HG03139 (cell line): ENCODE measurements around the gene MACROD1.

Experiments
- ATAC-seq: cut with Tn5 transposase; IDR thresholded peaks from one replicate; pipeline ENCODE4 v1.9.1; 2021; ENCODE audit not compliant: unreplicated experiment

Gene MACROD1

GRCh38 chr11:64018310-64018709 lies 147.6 kb downstream of the MACROD1 start:
- no peak for ATAC-seq

DNA sequence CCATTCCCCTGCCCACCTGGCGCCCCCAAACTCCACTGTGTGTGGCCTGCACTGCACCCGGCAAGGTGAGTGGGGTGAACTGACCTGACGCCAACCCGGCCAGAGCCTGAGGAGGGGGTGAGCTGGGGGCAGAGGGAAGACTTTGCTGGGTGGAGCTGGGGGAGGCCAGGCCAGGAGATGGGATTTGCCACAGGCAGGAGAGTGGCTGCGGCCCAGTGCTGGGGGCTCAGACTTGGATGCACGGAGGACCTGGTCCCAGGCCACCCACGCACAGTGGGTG lies 148.0 kb downstream of the MACROD1 start:
- ATAC-seq, result no peak

- no peak for ATAC-seq
Measured at GRCh38 chr11:64015935-64016845, 149.7 kb downstream of the MACROD1 start.

DNA sequence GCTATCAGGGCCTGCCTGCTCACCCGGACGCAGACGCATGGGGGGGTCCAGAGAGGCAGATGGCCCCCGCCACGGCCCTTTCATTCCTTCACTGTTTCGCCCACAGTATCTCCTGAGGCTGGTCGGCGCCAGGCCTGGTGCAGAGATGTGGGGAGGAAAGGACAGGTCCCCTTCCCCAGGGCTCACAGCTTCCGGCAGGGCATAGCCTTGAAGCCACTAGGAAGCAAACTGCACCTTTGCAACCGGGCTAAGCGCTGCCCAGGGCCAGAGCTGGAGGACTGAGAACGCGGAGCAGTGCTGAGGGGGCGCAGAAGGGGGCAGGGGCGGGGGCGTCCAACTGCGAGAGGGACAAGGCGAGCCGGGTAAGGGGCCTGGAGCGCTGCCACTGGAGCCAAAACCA lies 150.4 kb downstream of the MACROD1 start:
- ATAC-seq, result no peak

GRCh38 chr11:64014356-64014755 lies 151.6 kb downstream of the MACROD1 start:
- no peak for ATAC-seq

DNA sequence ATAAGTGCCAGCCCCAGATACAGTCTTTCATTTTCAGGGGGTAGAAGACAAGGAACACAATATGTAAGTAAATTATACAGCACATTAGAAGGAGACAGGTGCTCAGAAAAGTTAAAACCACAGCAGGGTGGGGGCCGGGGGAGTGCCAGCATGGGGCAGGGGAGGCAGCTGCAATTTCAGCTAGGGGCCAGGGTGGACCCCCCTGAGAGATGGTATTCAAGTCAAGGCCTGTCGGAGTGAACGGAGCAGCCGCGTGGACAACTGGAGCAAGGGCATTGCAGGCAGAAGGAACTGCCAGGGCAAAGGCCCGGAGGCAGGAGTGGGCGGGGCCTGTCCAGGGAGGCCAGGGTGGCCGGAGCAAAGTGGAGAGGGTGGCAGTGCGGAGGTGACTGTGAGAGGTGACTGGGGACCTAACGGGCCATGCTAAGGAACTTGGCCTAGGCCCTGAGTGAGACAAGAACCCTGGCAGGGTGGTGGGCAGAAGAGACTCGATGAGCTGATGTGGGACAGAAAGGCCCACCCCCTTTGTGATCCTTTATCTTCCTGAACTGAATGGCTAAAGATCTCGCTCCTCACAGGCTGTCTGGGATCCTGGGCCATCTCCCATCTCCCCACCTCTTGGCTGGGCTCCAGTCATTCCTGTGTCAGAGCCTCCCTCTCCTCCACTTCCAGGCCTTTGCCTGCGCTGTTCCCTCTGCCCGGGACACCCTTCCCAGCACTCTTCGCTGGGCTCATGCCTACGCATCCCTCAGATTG lies 152.6 kb downstream of the MACROD1 start:
- ATAC-seq, result no peak

DNA sequence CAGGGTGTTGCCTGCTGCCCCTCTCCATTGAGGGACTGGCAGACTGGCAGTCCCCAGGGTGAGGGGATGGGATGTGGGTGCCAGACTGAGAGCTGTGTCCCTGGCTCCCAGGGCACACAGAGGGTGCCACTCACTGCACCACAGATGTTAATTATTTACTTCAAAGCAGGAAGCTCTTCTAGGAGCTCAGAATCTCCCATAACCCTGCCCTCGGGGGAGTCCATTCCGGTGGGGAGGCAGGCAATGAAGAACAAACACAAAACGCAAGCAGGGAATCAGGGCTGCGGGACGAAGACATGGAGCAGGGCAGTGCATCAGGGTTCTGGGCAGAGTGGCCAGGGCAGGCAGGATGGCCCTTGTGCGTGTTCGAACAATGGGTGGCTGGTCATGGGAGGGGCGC lies 154.5 kb downstream of the MACROD1 start:
- no peak for ATAC-seq

DNA sequence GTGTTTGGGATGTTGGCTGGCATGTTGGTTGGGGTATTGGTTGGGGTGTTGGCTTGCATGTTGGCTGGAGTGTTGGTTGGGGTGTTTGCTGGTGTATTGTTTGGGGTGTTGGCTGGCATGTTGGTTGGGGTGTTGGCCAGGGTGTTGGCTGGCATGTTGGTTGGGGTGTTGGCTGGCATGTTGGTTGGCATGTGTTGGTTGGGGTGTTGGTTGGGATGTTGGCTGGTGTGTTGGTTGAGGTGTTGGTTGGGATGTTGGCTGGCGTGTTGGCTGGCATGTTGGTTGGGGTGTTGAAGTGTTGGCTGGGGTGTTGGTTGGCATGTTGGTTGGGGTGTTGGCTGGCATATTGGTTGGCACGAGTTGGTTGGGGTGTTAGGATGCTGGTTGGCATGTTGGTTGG lies 155.1 kb downstream of the MACROD1 start:
- no peak for ATAC-seq

- ATAC-seq, result no peak
Measured at GRCh38 chr11:64009710-64010109, 156.2 kb downstream of the MACROD1 start.

DNA sequence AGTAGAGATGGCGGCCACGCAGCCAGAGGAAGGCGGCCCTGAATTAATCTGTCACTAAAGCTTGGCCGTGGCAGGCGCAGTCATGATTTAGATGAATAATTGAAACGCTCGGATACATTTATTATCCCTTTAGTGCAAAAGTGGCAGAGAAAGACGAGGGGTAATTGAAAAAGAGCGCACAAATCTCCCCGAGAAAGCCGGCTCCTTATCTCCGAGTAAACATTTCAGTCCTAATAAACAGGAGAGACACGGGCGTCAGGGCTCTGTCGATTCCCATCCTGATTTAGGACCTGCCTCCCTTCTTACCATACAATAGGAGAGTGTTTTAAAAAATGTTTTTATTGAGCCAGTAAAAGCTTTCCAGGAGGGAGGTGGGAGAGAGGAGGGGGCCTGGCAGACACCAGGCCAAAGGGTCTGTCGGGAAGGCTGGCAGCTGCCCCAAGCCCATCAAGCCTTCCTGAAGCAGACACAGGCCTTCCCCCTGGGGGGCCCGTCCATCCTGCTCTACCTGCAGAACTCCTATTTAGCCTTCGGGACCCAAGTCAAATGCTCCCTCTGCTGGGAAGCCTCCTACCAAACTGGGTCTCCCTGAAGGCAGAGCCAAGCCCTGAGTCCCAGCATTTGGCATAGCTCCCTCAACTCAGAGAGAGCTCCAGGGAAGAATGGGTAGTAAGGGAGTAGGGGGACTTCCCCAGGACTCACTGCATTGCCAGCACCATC lies 156.8 kb downstream of the MACROD1 start:
- no peak for ATAC-seq

- ATAC-seq, result no peak
Measured at GRCh38 chr11:64008283-64008913, 157.5 kb downstream of the MACROD1 start.

DNA sequence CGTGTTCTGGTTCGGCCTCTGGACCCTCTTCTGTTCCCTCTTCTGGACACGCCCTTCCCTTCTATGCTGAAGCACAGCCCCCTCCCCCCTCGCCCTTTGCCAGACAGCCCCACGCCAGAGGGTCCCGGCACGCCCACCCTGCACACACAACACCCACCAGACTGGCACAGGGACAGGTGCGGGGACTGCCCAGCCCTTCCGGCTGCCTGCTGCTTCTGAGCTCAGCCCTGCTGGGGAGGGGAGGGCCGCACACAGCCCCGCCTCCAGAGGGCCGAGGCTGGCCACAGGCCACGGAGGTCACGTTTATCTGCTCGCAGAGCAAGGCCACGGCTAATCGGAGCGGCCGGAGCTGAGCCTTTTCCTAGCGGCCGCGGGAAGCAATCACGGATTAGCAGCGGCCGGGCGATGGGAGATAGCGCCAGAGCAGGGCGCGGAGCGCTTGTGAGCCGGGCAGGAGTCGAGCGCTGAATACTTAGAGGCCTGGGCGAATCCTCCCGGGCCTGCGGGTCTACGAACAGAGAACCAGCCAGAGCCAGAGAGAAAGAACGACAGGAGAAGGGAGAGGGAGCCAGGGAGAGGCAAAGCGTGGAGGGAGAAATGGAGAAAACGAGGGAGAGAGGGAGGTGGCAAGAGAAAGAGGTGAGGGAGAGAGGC lies 158.2 kb downstream of the MACROD1 start:
- ATAC-seq, result no peak

DNA sequence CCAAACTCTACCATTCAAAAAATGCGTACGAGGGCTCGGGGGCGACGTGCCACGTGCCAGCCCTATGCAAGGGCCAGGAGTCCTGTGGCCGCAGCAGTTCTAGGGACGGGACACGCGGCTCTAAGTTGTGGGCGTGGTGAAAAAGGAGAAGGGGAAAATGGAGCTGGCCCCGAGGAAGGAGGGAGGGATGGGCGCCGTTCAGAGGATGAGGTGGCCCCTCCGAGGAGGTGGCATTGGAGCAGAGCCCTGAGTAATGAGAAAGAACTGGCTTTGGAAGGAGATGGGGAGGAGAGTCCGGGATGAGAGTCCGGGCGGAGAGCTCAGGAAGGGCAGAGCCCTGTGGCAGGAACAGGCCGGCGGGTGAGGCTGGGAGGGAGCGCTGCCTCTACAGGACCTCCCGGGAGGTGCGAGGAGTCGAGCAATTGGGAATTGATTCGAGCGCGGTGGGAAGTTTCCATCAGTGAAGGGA lies 158.7 kb downstream of the MACROD1 start:
- no peak for ATAC-seq

DNA sequence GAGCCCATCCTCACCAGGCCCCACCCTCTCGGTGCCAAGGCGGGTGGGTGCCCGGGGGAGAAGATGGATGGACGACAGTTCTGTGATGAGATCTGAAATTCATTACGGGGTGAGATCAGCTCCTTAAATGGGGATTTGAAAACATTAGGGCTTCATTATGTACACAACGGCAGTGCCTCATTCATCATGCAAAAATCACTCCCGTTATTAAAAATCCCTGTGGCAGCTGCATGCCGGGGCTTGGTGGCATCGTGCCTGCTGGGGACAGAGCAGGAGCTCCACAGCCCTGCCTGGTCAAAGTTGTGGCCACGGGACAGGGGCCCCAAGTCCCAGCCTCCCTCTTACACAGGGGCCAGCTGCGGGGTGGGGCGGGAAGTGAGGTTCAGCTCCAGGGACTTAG lies 159.5 kb downstream of the MACROD1 start:
- no peak for ATAC-seq

- no peak for ATAC-seq
Measured at GRCh38 chr11:64005691-64006090, 160.2 kb downstream of the MACROD1 start.

DNA sequence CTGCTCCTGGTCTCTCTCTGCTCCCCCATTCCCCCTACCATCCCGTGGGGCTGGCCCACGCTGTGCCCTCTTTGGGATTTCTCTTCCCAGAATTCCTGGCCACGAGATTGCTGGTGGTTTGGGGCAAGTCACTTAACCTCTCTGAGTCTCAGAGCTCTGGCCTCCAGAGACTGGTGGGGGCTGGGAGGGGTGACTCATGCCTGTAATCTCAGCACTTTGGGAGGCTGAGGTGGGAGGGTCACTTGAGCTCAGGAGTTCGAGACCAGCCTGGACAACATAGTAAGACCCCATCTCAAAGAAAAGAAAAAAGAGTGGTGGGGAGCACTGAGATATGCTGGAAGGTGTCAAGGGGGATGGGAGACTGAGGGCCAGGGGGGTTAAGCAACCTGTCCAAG lies 161.3 kb downstream of the MACROD1 start:
- no peak for ATAC-seq

GRCh38 chr11:64003807-64004589 lies 161.9 kb downstream of the MACROD1 start:
- no peak for ATAC-seq

DNA sequence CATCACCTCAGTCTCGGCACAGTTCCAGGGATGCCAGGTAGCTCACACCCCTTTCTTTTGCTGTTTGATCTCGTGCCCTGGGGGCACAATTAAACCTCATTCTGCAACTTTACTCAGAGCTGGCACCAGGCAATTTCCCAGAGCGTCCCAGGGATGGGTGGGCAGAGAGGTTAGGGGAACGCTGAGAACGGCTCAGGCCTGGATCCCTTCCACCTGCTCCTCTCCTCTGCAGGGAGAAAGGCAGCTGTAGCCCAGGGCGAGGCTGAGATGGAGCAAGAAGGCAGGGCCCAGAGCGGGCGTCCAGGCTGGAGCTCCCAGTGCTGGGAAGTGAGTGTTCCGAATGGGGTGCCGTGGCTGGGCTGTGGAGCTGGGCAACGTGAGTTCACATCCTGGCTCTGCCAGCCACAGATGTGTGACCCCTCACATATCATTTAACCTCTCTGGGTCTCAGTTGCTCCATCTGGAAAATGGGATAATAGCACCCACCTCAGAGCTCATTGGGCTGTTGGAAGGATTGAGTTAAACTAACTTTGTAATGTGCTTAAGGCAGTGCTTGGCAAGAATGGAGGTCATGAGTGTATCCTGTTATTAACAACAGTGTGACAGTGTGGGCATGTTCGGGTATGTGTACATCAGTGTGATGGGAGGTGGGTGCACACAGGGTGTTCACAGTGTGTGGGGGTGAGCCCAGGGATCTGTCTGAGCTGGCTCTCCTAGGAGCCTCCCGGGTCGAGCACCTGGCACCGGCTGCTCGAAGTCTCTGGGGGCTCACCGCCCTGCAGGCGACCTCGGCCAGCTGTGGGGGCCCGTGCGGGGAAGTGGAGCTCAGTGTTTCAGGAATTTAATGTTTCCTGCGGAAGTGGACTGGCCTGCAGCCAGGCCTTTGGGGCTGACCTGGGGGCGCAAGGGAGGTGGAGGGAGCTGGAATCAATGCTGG lies 164.2 kb downstream of the MACROD1 start:
- ATAC-seq, result no peak
